Gastroesophageal sphincter (tissue), 4 donors: Measurements from ENCODE around the gene PNMA6F. TPM values are rescaled to one million over a fixed set of nuclear protein-coding genes. Genes with fewer than 3 reads are reported as not detected.

Experiments
- ATAC-seq: fragments of 150-250 bp; one replicate; pipeline ENCODE4 v1.9.1; 2016; ENCODE audit warnings: mild to moderate bottlenecking, moderate library complexity
- H3K27ac ChIP-seq, 4 donors: fragments of 200-600 bp; sonication (generic) in 3 of 4; 1 replicate in 3 of 4; 2 replicates in 1 of 4; pipeline ENCODE4 v1.5.1; 2016 to 2019
- H3K27me3 ChIP-seq: fragments of 200-600 bp; sonication (generic); one replicate; pipeline ENCODE4 v1.5.1; 2019
- H3K36me3 ChIP-seq, 2 donors: fragments of 200-600 bp; sonication (generic); one replicate each; pipeline ENCODE4 v1.5.1; 2019; ENCODE audit warnings: control low read depth in 1 of 2
- H3K4me1 ChIP-seq, 3 donors: fragments of 200-600 bp; sonication (generic); 1 replicate in 2 of 3; 2 replicates in 1 of 3; pipeline ENCODE4 v1.5.1; 2016 to 2019; ENCODE audit warnings: control low read depth in 2 of 3
- H3K4me3 ChIP-seq, 2 donors: fragments of 200-600 bp; sonication (generic); one replicate each; pipeline ENCODE4 v1.5.1; 2019; ENCODE audit warnings: mild to moderate bottlenecking in 1 of 2, moderate library complexity in 1 of 2
- H3K9me3 ChIP-seq, 3 donors: fragments of 200-600 bp; sonication (generic); one replicate each; pipeline ENCODE4 v1.5.1; 2017 to 2019; ENCODE audit warnings: control low read depth in 2 of 3
- EP300 ChIP-seq: sonication (generic); formaldehyde crosslinking; IDR thresholded peaks from one replicate; pipeline ENCODE4 v1.6.1; 2017; ENCODE audit warnings: antibody characterized with exemption, mild to moderate bottlenecking
- POLR2A ChIP-seq, 2 donors: fragments of 450-650 bp; IDR thresholded peaks; one replicate each; pipeline ENCODE4 v1.6.1; 2017; ENCODE audit warnings: antibody characterized with exemption in 2 of 2, mild to moderate bottlenecking in 2 of 2, moderate library complexity in 1 of 2
- POLR2AphosphoS5 ChIP-seq: sonication (generic); formaldehyde crosslinking; IDR thresholded peaks from one replicate; pipeline ENCODE4 v1.6.1; 2017; ENCODE audit warnings: antibody characterized with exemption
- WGBS, 2 donors: methylation state at CpG; one replicate each; pipeline ENCODE4 v1.1.5; 2018; ENCODE audit warnings: low coverage in 1 of 2; 5-methylcytosine and 5-hydroxymethylcytosine counted together
- total RNA-seq, 4 donors: library from RNA; depleted of rRNA; stranded (reverse); fragments of >200 nt; gene quantifications; one replicate each; pipeline ENCODE4 v1.1.0, GENCODE V29; 2016
- TF ChIP-seq, protein P1 (sequence below), 4 experiments: fragments of 200-600 bp in 2 of 4; fragments of 450-650 bp in 2 of 4; sonication (generic) in 1 of 4; IDR thresholded peaks; one replicate each; pipeline ENCODE4 v1.5.1; 2017 to 2019; ENCODE audit warnings: antibody characterized with exemption in 4 of 4, mild to moderate bottlenecking in 2 of 4, moderate library complexity in 2 of 4

Gene PNMA6F
- total RNA-seq = not detected

DNA sequence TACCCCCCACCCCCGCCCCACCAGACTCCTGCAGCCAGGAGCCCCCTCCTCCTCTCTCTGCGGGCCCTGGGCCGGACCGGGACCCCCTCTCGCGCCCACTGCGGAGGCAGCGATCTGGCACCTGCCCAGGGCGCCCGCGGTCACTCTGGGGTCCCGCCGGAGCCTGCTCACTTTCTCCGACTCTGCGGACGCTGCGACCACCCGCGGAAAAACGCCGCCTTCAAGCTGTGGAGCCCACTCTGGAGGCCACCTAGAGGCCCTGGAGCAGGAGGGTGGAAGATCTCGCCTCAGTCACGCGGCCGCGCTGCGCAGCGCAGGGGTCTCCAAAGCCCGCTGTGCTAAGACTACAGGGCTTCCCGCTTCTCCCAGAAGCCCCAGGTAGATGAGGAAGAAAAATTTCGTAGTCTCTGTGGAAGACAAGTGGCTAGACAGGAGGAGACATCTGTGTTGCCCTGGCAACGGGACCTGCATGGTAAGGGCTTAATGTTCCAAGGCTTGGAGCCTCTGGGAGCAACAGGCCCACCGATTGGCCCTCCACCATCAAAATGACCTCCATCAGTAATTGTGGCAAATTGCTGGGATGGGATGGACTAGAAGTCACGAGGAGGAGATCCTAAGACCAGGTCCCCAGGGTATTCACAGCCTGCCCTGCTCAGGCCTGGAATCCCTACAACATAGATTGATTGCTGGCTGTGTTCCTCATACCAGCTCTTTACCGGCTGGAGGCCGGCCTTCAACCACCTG is at the start of gene PNMA6F:
Gene PNMA6F (minus strand): TSS at position 387 of the 744 bp plus-strand sequence. CDS start 1,093 bp downstream, outside the sequence.
- Histone ChIP-seq H3K4me1 (no peaks in the 10 kb centered on the region), H3K4me3 (no peak within 1 kb of the TSS), H3K9me3 (no peaks in the 10 kb centered on the region), H3K27me3 (peaks cover 20% of the 10 kb centered on the region), H3K36me3 (no peaks in the 10 kb centered on the region), H3K27ac (no peak within 1 kb of the TSS)
- no peak for ATAC-seq
- WGBS, 2 donors = no CpG with 5 or more reads among the region's 36 CpGs
- no peak for TF ChIP-seq POLR2A (IDR thresholded peaks at IDR 0.05)
- TF ChIP-seq POLR2AphosphoS5 = no peak
- no peak for TF ChIP-seq EP300
- TF ChIP-seq, protein P1, sequence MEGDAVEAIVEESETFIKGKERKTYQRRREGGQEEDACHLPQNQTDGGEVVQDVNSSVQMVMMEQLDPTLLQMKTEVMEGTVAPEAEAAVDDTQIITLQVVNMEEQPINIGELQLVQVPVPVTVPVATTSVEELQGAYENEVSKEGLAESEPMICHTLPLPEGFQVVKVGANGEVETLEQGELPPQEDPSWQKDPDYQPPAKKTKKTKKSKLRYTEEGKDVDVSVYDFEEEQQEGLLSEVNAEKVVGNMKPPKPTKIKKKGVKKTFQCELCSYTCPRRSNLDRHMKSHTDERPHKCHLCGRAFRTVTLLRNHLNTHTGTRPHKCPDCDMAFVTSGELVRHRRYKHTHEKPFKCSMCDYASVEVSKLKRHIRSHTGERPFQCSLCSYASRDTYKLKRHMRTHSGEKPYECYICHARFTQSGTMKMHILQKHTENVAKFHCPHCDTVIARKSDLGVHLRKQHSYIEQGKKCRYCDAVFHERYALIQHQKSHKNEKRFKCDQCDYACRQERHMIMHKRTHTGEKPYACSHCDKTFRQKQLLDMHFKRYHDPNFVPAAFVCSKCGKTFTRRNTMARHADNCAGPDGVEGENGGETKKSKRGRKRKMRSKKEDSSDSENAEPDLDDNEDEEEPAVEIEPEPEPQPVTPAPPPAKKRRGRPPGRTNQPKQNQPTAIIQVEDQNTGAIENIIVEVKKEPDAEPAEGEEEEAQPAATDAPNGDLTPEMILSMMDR (IDR thresholded peaks at IDR 0.05) = no peak

DNA sequence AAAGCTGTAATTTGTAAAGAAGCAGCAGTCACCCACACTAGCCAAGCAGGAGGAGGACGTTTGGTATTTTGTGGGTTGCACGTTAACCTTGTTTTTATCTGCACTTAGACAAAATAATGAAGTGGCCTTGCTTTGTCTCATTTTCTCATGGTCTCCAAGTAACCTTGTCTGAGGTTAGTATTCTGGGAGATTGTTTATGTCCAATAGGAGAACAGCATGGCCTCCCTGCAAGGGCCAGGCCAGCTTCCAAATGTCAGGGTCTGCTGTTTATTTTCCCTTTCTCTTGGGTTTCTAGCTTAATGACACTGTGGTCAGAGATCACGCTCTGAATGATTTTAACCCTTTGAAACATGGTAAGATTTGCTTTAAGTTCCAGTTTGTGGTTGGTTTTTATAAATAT is 49.7 kb upstream of the PNMA6F start:
- WGBS, 2 donors = 51% methylated on average over 3 of the region's 3 CpGs; no CpG with 5 or more reads in 1 of the 2 donors
- no peaks in the 10 kb centered on the region for H3K27me3 ChIP-seq
- no peak for TF ChIP-seq POLR2AphosphoS5
- TF ChIP-seq EP300 = no peak
- TF ChIP-seq, protein P1 (IDR thresholded peaks at IDR 0.05) = no peak
- TF ChIP-seq POLR2A (IDR thresholded peaks at IDR 0.05) = no peak
- no peak for ATAC-seq
- H3K4me3 ChIP-seq = no peak overlapping the region
- no peaks in the 10 kb centered on the region for H3K36me3 ChIP-seq
- H3K4me1 ChIP-seq = no peaks in the 10 kb centered on the region
- no peaks in the 10 kb centered on the region for H3K9me3 ChIP-seq
- H3K27ac ChIP-seq = no peak overlapping the region

GRCh38 chrX:153370293-153371055 is 48.9 kb upstream of the PNMA6F start:
- Histone ChIP-seq H3K4me3 (no peak overlapping the region), H3K9me3 (no peaks in the 10 kb centered on the region), H3K27me3 (no peaks in the 10 kb centered on the region), H3K27ac (no peak overlapping the region), H3K36me3 (no peaks in the 10 kb centered on the region), H3K4me1 (no peaks in the 10 kb centered on the region)
- 52 to 69% methylated on average over 5 to 6 of the region's 8 CpGs for WGBS, 2 donors
- TF ChIP-seq POLR2AphosphoS5 (no peak), EP300 (no peak), POLR2A (IDR thresholded peaks at IDR 0.05) (no peak)
- TF ChIP-seq, protein P1 (IDR thresholded peaks at IDR 0.05) = no peak
- no peak for ATAC-seq

GRCh38 chrX:153366878-153367538 is 45.4 kb upstream of the PNMA6F start:
- no peak overlapping the region for H3K4me3 ChIP-seq
- H3K27me3 ChIP-seq = no peaks in the 10 kb centered on the region
- H3K27ac ChIP-seq = no peak overlapping the region
- H3K4me1 ChIP-seq = no peaks in the 10 kb centered on the region
- H3K9me3 ChIP-seq = no peaks in the 10 kb centered on the region
- no peak for TF ChIP-seq POLR2AphosphoS5
- TF ChIP-seq EP300 = no peak
- TF ChIP-seq, protein P1 (IDR thresholded peaks at IDR 0.05) = no peak
- TF ChIP-seq POLR2A (IDR thresholded peaks at IDR 0.05) = no peak
- no peaks in the 10 kb centered on the region for H3K36me3 ChIP-seq
- no peak for ATAC-seq
- 67 to 70% methylated on average over 3 to 5 of the region's 5 CpGs for WGBS, 2 donors
